GM12878 (cell line): ENCODE measurements around the gene BOLA1. TPM values are rescaled to one million over a fixed set of nuclear protein-coding genes. Genes with fewer than 3 reads are reported as not detected.
"Not testable (repeated sequence)": the region's sequence is repeated elsewhere in the genome, so short reads cannot be mapped to it uniquely, and the experiment has no call there.

Experiments
- ATAC-seq: fragments of 200-7000 bp; cut with Tn5 transposase; 3 replicates; pipeline ENCODE4 v1.9.1; 2020; ENCODE audit warnings: mild to moderate bottlenecking, moderate library complexity
- BruUV-seq: library from RNA; stranded (reverse); fragments of 400-500 nt; replicated peaks from 2 replicates; lab custom pipeline; 2021; lab: Mats Ljungman, UMichigan
- CTCF ChIA-PET: fragments of 300-600 bp; sonication (Branson Sonifier 250); formaldehyde crosslinking; extraction: SDS; loops from one replicate; lab custom pipeline; 2021; ENCODE audit warnings: inconsistent platforms; lab: Yijun Ruan, JAX
- POLR2A ChIA-PET: fragments of 350-600 bp; formaldehyde crosslinking; extraction: SDS; loops from one replicate; lab custom pipeline; 2021; ENCODE audit warnings: inconsistent platforms; lab: Charles Lee
- RAD21 ChIA-PET: fragments of 300-600 bp; sonication (Branson Sonifier 250); formaldehyde crosslinking; loops from one replicate; lab custom pipeline; 2023; ENCODE audit warnings: antibody characterized with exemption; ENCODE audit not compliant: unreplicated experiment; lab: Charles Lee
- SMC1A ChIA-PET: fragments of 300-600 bp; sonication (Branson Sonifier 250); formaldehyde crosslinking; loops from one replicate; lab custom pipeline; 2023; ENCODE audit not compliant: unreplicated experiment, uncharacterized antibody; lab: Charles Lee
- DNase-seq: peaks from one replicate; pipeline ENCODE4 v3.0.0-alpha.2; 2011; ENCODE audit warnings: low read depth, low spot score
- FAIRE-seq: peaks from 3 replicates; lab custom pipeline; 2011; peaks lifted over from hg19 to GRCh38; lab: Jason Lieb, UNC
- H2AFZ ChIP-seq: 2 replicates; pipeline ENCODE4 v1.6.0; 2011; ENCODE audit warnings: low read depth, low read length, control low read depth; ENCODE audit not compliant: control insufficient read depth
- H3K27ac ChIP-seq: 2 replicates; pipeline ENCODE4 v1.5.1; 2011; ENCODE audit warnings: control low read depth; ENCODE audit not compliant: control insufficient read depth, insufficient read depth
- H3K27me3 ChIP-seq, 2 experiments: replicated peaks in 1 of 2; 2 replicates each; pipeline versions ENCODE4 v1.6.0 to v1.6.1; 2011; ENCODE audit warnings: low read length in 1 of 2; ENCODE audit not compliant: control insufficient read depth in 2 of 2, insufficient read depth in 2 of 2
- H3K36me3 ChIP-seq, 2 experiments: 2 replicates each; pipeline ENCODE4 v1.5.1; 2011; ENCODE audit warnings: low read length in 1 of 2; ENCODE audit not compliant: control insufficient read depth in 2 of 2, insufficient read depth in 2 of 2
- H3K4me1 ChIP-seq: 2 replicates; pipeline ENCODE4 v1.6.1; 2011; ENCODE audit warnings: mild to moderate bottlenecking, low read length, moderate library complexity, mixed read lengths; ENCODE audit not compliant: control insufficient read depth, insufficient read depth
- H3K4me2 ChIP-seq: 2 replicates; pipeline ENCODE4 v1.6.0; 2011; ENCODE audit warnings: control low read depth; ENCODE audit not compliant: control insufficient read depth, insufficient read depth
- H3K4me3 ChIP-seq: fragments of 200-600 bp; sonication (generic); 2 replicates; pipeline ENCODE4 v1.5.1; 2016
- H3K79me2 ChIP-seq: 2 replicates; pipeline ENCODE4 v1.6.0; 2011; ENCODE audit warnings: low read length; ENCODE audit not compliant: control insufficient read depth, insufficient read depth
- H3K9ac ChIP-seq: 2 replicates; pipeline ENCODE4 v1.8.0; 2011; ENCODE audit warnings: low read length, control low read depth, mixed read lengths; ENCODE audit not compliant: control insufficient read depth, insufficient read depth
- H3K9me3 ChIP-seq: replicated peaks from 3 replicates; pipeline ENCODE4 v1.5.1; 2011; ENCODE audit warnings: mild to moderate bottlenecking, low read length; ENCODE audit not compliant: control insufficient read depth, insufficient read depth
- H4K20me1 ChIP-seq: 2 replicates; pipeline ENCODE4 v1.6.0; 2011; ENCODE audit not compliant: control insufficient read depth, insufficient read depth
- DPF2 ChIP-seq: fragments of 450-650 bp; IDR thresholded peaks from 2 replicates; pipeline ENCODE4 v1.6.1; 2017; ENCODE audit warnings: mild to moderate bottlenecking
- IKZF2 ChIP-seq, 2 experiments: fragments of 450-650 bp; IDR thresholded peaks; 2 replicates each; pipeline ENCODE4 v1.6.1; 2017; ENCODE audit warnings: mild to moderate bottlenecking in 2 of 2, moderate library complexity in 2 of 2
- MAX ChIP-seq: IDR thresholded peaks from 2 replicates; pipeline ENCODE4 v1.6.1; 2012; ENCODE audit warnings: low read depth, low read length, improper control_type of control experiment
- NR2C1 ChIP-seq: fragments of 450-650 bp; IDR thresholded peaks from 2 replicates; pipeline ENCODE4 v1.6.1; 2017; ENCODE audit warnings: antibody characterized with exemption, mild to moderate bottlenecking, moderate library complexity
- NR2F1 ChIP-seq: fragments of 450-650 bp; conservative IDR thresholded peaks from 2 replicates; pipeline ENCODE4 v1.6.1; 2017; ENCODE audit warnings: mild to moderate bottlenecking
- RB1 ChIP-seq: fragments of 450-650 bp; formaldehyde crosslinking; IDR thresholded peaks from 2 replicates; pipeline ENCODE4 v1.6.1; 2017; ENCODE audit warnings: mild to moderate bottlenecking, borderline replicate concordance
- SIX5 ChIP-seq: IDR thresholded peaks from 2 replicates; pipeline ENCODE4 v1.6.1; 2011; ENCODE audit warnings: mild to moderate bottlenecking, low read depth, low read length, moderate library complexity; ENCODE audit not compliant: severe bottlenecking
- YBX1 ChIP-seq: fragments of 450-650 bp; IDR thresholded peaks from 2 replicates; pipeline ENCODE4 v1.6.1; 2016; ENCODE audit warnings: antibody characterized with exemption
- ZNF207 ChIP-seq: fragments of 450-650 bp; IDR thresholded peaks from 2 replicates; pipeline ENCODE4 v1.6.1; 2014; ENCODE audit warnings: antibody characterized with exemption, mild to moderate bottlenecking, borderline replicate concordance
- WGBS: methylation state at CpG from one replicate; pipeline ENCODE4 v1.1.6; 2016; ENCODE audit warnings: low lambda C conversion rate; ENCODE audit not compliant: insufficient replicate concordance, insufficient coverage; ENCODE audit errors: missing lambda C conversion rate; 5-methylcytosine and 5-hydroxymethylcytosine counted together
- in situ Hi-C: fragments of 300-500 bp; cut with MboI; formaldehyde crosslinking; loops from 9 replicates; pipeline ENCODE4 v1.14.3; 2018; ENCODE audit warnings: mixed read lengths
- intact Hi-C: fragments of 100-400 bp; cut with micrococcal nuclease; formaldehyde crosslinking; loops from one replicate; pipeline ENCODE4 v1.14.2; 2022; ENCODE audit not compliant: unreplicated experiment
- polyA plus RNA-seq, 11 experiments: library from polyadenylated mRNA; depleted of rRNA in 4 of 11; unstranded in 6 of 11; stranded (reverse) in 5 of 11; fragments of >200 nt; fragmentation: Nextera tagmentation in 4 of 11; fragmentation: Illumina TruSeq in 1 of 11; extraction: Ambion mirVana in 4 of 11; extraction: Trizol in 1 of 11; gene quantifications; 1 replicate in 1 of 11; 2 replicates in 10 of 11; pipeline versions ENCODE4 v1.2.1 to v1.2.3, GENCODE V29; 2011 to 2016; ENCODE audit warnings: inconsistent platforms in 2 of 11, missing spikeins in 2 of 11, low read depth in 1 of 11
- total RNA-seq, 4 experiments: library from RNA; depleted of rRNA in 3 of 4; stranded (reverse); fragments of >200 nt in 3 of 4; fragmentation: Illumina TruSeq in 1 of 4; extraction: Trizol in 1 of 4; gene quantifications; 2 replicates each; pipeline versions ENCODE4 v1.2.1 to v1.2.3, GENCODE V29; 2013 to 2021
- TF ChIP-seq, protein P1 (sequence below): fragments of 450-650 bp; IDR thresholded peaks from 2 replicates; pipeline ENCODE4 v1.6.1; 2017; ENCODE audit warnings: borderline replicate concordance

The BOLA1 gene
- total and polyA plus RNA-seq, 10 of the 15 experiments (the other 5 are each of a cell fraction or from before 2014, with no cell fraction given), result 0.74 to 18.7 (median 11.3) TPM

- Histone ChIP-seq H3K4me2 (peak overlapping the region; percentile 92), H3K4me3 (peak overlapping the region; percentile 80), H3K79me2 (peaks cover 52% of the 10 kb centered on the region), H3K9ac (peak overlapping the region; percentile 80), H4K20me1 (no peaks in the 10 kb centered on the region), H3K9me3 (no peaks in the 10 kb centered on the region), H3K27ac (peak overlapping the region; percentile 80), H3K27me3 (no peaks in the 10 kb centered on the region), H2AFZ (no peak overlapping the region), H3K36me3 (no peaks in the 10 kb centered on the region; a peak in 2 of 4 replicates), H3K4me1 (peaks cover 21% of the 10 kb centered on the region)
- no peak for TF ChIP-seq IKZF2 (IDR thresholded peaks at IDR 0.05)
- no peak for TF ChIP-seq YBX1
- no peak for TF ChIP-seq SIX5
- no peak for TF ChIP-seq MAX
- no peak for TF ChIP-seq DPF2
- no peak for TF ChIP-seq NR2C1
- TF ChIP-seq, protein P1, sequence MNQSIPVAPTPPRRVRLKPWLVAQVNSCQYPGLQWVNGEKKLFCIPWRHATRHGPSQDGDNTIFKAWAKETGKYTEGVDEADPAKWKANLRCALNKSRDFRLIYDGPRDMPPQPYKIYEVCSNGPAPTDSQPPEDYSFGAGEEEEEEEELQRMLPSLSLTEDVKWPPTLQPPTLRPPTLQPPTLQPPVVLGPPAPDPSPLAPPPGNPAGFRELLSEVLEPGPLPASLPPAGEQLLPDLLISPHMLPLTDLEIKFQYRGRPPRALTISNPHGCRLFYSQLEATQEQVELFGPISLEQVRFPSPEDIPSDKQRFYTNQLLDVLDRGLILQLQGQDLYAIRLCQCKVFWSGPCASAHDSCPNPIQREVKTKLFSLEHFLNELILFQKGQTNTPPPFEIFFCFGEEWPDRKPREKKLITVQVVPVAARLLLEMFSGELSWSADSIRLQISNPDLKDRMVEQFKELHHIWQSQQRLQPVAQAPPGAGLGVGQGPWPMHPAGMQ, result no peak
- TF ChIP-seq ZNF207, result no peak
- TF ChIP-seq NR2F1, result no peak
- no peak for TF ChIP-seq RB1
- ATAC-seq (no peak), FAIRE-seq (no peak), DNase-seq (no peak)
- ChIA-PET SMC1A (interaction anchor here (2.0 kb wide), 1 partner anchor 38 kb away, joined by 13 read pairs; a partner anchor contains a TSS), POLR2A (interaction anchor here (0.5 to 2.4 kb wide), 3 partner anchors 34 to 212 kb away, joined by 4 to 19 read pairs (median 4); a partner anchor contains a TSS), CTCF (interaction anchor here (0.5 kb wide), 1 partner anchor 1351 kb away, joined by 4 read pairs; no protein-coding TSS in a partner anchor), RAD21 (interaction anchor here (0.7 to 1.0 kb wide), 2 partner anchors 36 to 38 kb away, joined by 3 read pairs; a partner anchor contains a TSS)
- intact Hi-C loops (no loop called here), in situ Hi-C loops (no loop called here)
- 0% methylated on average over 5 of the region's 9 CpGs for WGBS
- no TSS peak for BruUV-seq
Measured at GRCh38 chr1:149849947-149850360, 49.4 kb upstream of the BOLA1 start.

GRCh38 chr1:149850732-149851345 lies 48.5 kb upstream of the BOLA1 start:
- H3K4me2 ChIP-seq, H3K9me3 ChIP-seq, H3K27ac ChIP-seq, RAD21 ChIA-PET, H3K36me3 ChIP-seq, H3K4me3 ChIP-seq, SMC1A ChIA-PET, intact Hi-C loops, H3K9ac ChIP-seq, DNase-seq, H2AFZ ChIP-seq, CTCF ChIA-PET, POLR2A ChIA-PET, in situ Hi-C loops, H3K27me3 ChIP-seq, H4K20me1 ChIP-seq: not testable (repeated sequence)
- peak; percentile 99 for FAIRE-seq
- H3K79me2 ChIP-seq, result peaks cover 43% of the 10 kb centered on the region
- BruUV-seq, result TSS peak; percentile 97
- peak; percentile 65 for ATAC-seq
- peaks cover 18% of the 10 kb centered on the region for H3K4me1 ChIP-seq
- no CpG with 5 or more reads among the region's 62 CpGs for WGBS
